ENCODE data around the gene DHRS13.
"Not testable (repeated sequence)": the region's sequence is repeated elsewhere in the genome, so short reads cannot be mapped to it uniquely, and the experiment has no call there.

The DHRS13 gene

GRCh38 chr17:28935744-28936460, 33.0 kb upstream of the DHRS13 start:
- DNase-seq (ENCODE audit: low read depth in 3 of 3): no peak

DNA sequence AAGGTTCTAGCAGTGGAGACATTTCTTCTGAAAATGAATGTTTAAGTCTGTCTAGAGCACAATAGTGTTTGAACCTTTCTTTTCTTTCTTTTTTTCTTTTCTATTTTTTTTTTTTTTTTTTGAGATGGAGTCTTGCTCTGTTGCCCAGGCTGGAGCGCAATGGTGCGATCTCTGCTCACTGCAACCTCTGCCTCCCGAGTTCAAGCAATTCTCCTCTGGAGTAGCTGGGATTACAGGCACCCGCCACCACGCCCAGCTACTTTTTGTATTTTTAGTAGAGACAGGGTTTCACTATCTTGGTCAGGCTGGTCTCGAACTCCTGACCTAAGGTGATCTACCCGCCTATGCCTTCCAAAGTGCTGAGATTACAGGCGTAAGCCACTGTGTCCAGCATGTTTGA, 31.6 kb upstream of the DHRS13 start:
- DNase-seq (ENCODE audit: low read depth in 3 of 3): not testable (repeated sequence)

- no peak for DNase-seq (ENCODE audit: low read depth in 3 of 3)
Observed at GRCh38 chr17:28929787-28930186, 26.9 kb upstream of the DHRS13 start.

GRCh38 chr17:28928061-28928460, 25.2 kb upstream of the DHRS13 start:
- peak in 1 of 3 experiments; percentile 19 for DNase-seq (ENCODE audit: low read depth in 3 of 3)

DNA sequence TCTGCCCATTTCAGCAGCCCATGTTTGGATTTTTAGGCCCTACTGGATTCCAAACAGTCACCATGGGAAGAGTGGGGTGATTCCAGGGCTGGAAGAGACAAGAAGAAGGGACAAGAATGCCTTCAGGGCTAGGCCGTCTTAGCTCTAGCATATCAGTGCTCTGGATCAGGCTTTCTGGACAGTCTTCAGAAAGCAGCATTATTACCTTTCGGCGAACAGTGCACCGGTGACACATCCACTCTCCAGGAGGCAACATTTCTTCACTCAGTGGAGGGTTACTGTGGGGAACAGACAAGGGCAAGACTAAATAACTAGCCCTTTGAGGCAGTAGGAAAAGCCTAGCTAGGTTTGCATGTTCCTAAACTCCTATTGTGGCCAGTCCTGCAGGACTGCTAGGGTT, 23.9 kb upstream of the DHRS13 start:
- DNase-seq (ENCODE audit: low read depth in 3 of 3): no peak

DNA sequence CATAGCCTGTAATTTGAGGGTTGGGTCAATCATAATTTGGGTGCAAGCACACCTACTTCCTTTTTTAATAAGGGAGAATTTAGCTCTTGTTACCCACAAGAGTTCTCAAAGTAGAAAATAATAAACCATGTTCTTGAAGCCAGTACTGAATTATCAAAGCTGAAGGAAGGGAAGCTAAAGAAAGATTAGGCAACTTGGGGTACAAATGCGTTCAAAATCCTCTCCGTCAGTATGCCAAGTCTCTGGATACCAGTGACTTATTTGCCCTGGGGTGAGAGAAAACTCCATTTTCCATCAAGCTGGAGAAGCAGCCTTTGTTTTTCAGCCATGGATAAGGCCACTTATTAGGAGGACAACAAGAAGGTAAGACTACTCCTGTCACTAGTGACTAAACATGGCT, 23.5 kb upstream of the DHRS13 start:
- DNase-seq (ENCODE audit: low read depth in 3 of 3): no peak

DNA sequence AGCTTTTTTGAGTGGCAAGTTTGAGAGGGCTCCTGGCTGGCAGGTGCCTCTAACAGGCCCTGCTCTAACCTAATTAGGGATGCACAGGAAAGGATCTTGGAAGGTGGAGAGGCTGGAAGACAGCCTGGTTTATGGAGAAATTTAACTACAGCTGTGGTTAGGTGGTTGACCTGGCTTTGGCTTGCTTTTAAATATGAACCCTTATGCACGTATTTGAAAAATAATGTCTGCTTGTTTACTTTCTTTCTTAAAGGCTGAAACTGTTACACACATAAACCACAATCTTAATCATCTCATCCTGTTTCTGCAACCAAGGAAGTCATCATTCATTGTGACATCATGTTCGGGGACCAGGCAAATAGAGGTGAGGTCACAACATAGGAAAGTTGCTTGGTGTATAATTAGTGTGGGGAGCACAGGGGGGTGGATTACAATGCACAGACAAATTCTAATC, 23.1 kb upstream of the DHRS13 start:
- DNase-seq (ENCODE audit: low read depth in 3 of 3): no peak

DNA sequence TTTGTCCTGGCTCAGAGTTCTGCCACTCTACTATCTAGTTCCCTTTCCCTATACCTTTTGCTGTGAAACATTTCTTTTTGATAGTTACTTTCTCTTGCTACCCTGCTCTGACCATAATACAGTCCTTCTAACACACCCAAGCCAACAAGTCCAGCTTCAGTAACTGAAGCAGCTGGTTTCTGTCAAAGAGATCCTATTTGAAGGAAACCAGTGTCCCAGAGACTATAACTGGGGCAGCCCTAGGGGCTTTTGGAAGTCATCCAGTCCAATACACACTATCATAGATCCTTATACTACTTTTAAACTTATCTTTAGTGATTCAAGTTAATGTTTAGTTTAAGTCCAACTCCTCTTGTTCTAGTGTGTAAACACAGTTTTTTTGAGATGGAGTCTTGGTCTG, 17.3 kb upstream of the DHRS13 start:
- DNase-seq (ENCODE audit: low read depth in 3 of 3): no peak

DNA sequence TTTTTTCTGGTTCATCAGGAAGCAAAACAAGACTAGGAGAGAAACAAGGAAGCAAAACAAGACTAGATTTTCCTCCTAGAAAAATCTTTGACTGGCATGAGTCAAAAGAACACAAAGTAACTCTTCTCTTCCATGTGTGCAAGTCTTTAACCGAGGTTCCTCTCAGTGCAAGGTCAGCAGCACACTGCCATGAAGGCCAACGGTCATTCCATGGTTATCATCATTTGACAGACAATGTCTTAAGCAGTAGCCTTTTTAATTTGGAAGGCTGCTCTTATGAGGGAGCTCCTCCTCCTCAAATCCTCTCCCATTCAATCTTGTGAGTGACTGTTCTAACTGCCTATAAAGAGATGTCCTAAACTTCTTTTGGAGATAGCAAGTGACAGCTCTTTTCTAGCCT, 15.4 kb upstream of the DHRS13 start:
- no peak for DNase-seq (ENCODE audit: low read depth in 3 of 3)

GRCh38 chr17:28917465-28917864, 14.6 kb upstream of the DHRS13 start:
- DNase-seq (ENCODE audit: low read depth in 3 of 3): no peak

GRCh38 chr17:28917029-28917428, 14.2 kb upstream of the DHRS13 start:
- DNase-seq (ENCODE audit: low read depth in 3 of 3): no peak

DNA sequence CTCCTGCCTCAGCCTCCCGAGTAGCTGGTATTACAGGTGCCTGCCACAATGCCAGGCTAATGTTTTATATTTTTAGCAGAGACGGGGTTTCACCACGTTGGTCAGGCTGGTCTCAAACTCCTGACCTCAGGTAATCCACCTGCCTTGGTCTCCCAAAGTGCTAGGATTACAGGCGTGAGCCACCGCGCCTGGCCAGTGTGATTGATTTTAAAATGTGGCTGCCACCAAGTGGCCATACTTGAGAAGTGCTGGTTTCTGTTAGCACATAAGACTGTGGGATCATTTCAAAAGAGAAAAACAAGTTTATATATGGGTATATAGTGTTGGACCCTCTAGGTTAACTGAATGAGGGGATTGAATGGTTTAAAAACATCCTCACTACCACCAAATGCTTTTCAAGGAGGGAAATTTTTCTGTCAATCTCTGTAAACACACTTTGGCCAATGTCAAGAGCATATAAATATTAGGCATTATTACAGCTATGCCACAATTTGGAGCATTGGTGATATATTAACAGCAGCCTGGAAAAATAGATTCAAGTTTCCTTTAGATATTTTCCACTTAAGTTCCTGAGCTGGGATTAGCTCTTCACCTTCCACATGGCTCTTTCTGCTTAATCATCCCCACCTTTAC, 13.5 kb upstream of the DHRS13 start:
- peak in 1 of 3 experiments; percentile 26 for DNase-seq (ENCODE audit: low read depth in 3 of 3)

DNA sequence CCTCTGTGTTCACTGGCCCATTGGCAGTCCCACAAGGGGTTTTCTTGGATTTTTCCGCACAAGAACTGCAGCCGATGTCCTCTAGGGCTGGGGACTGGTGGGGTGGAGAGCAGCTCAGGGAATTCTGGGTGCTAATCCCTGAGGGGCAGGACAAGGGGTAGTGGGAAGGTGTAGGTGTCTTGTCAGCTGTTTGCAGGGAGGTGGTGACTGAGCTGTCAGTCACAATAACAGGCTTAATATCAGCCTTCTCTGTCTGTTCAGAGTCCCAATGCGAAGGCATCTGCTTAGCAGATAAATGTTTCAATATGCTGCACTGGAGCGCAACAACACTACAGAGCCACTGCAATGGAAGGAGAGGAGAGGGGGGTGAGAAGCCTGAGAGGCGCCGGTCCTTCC, 10.1 kb upstream of the DHRS13 start:
- no peak for DNase-seq (ENCODE audit: low read depth in 3 of 3)

- no peak for DNase-seq (ENCODE audit: low read depth in 3 of 3)
Observed at GRCh38 chr17:28912281-28912937, 9.5 kb upstream of the DHRS13 start.

DNA sequence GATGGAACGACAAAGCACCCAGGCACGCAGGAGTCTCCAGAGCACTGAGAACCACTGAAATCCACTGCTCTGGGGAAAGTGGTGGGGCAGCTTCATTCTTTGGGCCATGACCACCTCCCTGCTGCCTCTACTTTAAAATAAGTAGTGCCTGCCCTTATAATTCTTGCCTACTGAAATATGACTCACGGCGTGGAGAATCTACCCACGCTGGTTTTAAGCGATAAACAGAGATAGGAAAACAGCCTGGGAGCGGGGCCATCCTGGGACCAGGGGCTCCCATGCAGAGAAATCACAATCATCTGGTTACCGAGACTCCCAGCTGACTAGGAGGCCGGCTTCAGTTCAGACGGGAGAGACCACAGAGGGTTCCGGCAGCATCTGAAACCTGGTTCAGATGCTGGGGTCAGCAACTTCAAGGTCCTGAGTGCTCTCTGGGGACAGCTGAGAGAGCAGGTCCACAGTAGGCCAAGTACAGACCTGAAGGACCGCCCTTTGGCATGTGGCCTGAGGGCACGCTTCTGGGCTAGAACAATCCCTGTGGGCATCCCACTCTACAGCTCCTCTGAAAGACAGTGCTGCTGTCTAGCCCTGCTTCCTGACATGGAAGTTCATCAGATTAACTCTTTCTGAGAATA, 8.6 kb upstream of the DHRS13 start:
- DNase-seq (ENCODE audit: low read depth in 3 of 3): no peak

- DNase-seq (ENCODE audit: low read depth in 3 of 3): no peak
Observed at GRCh38 chr17:28910534-28910933, 7.7 kb upstream of the DHRS13 start.

GRCh38 chr17:28908640-28909167, 5.8 kb upstream of the DHRS13 start:
- DNase-seq (ENCODE audit: low read depth in 3 of 3): no peak

GRCh38 chr17:28907709-28908475, 5.0 kb upstream of the DHRS13 start:
- DNase-seq (ENCODE audit: low read depth in 3 of 3): no peak

GRCh38 chr17:28906706-28907438, 4.0 kb upstream of the DHRS13 start:
- DNase-seq (ENCODE audit: low read depth in 3 of 3): no peak

DNA sequence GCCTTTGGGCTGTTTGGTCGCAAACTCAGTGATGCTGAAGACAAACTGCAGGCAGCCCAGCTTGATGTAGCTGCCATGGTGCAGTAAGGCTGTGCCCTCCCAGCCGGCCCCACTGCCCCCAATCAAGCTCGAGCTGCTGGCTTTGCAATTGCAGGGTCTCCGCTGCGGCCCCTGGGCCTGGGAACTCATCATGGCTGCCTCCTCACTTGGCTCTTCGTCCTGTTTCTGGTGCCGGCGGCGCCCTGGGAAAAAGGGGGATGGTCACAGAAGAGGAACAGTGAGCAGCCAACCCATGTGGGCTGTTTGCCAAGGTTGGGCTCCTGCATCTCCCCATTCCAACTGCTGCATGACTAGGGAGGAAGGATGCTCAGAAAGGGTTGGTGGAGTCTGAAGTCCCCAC, 3.4 kb upstream of the DHRS13 start:
- no peak for DNase-seq (ENCODE audit: low read depth in 3 of 3)

- no peak for DNase-seq (ENCODE audit: low read depth in 3 of 3)
Observed at GRCh38 chr17:28904800-28905199, 1.9 kb upstream of the DHRS13 start.
